OCI-M2 (cell line): ENCODE measurements around the gene COQ9.

Experiments
- DNase-seq: peaks from one replicate; lab custom pipeline; 2025; ENCODE audit not compliant: unreplicated experiment; lab: John Stamatoyannopoulos, UW

The COQ9 gene

DNA sequence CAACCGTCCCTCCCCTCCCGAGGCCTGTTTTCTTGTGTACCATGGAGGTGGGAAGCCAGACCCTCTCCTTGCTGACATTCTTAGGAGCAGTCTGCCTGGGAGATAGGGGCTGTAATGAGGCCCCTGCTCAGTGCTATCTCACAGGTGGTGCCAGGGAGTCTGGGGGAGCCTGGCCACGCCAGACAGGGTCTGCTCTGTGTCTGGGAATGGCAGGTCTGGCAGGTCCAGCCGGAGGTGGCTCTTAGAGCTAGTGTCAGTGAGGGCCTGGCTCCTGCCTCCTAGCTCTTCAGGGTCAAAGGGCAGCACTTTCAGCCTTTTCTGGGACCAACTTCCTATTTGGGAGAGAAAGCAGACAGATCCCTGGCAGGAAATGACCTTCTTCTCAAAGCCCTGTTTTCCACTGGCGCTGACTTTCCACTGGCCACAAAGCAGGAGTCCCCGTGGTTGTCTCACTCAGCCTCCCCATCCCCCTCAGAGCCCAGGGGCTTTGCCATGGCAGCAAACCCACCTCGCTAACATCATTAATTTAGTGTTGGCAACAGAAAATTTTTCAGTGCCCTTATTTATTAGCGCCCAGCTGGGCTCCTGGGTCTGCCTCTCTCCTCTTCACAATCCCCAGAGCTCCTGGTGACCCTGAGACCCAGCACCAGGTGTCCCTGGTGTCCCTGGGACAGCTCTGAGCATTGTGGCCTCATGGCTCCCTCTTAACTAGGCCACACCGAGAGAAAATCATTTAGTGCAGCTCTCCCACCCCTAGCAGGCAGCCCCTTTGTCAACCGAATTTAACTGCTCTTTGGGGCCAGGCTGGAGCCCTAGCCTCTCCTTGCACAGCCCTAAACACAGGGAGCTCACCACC, 63.0 kb downstream of the COQ9 start:
- DNase-seq = no peak
